K562 (cell line): ENCODE results near the gene ASB2. TPM values are rescaled to one million over a fixed set of nuclear protein-coding genes. Genes with fewer than 3 reads are reported as not detected.

Experiments
- DLX4 ChIP-seq: fragments of 250-450 bp; sonication (Bioruptor Pico); IDR thresholded peaks from 2 replicates; pipeline ENCODE4 v1.6.1; 2021; ENCODE audit warnings: mild to moderate bottlenecking
- HSF4 ChIP-seq: fragments of 250-450 bp; sonication (Bioruptor Pico); IDR thresholded peaks from 2 replicates; pipeline ENCODE4 v2.1.2; 2022; ENCODE audit warnings: mild to moderate bottlenecking, moderate library complexity, borderline replicate concordance
- IRF2 ChIP-seq: sonication (generic); formaldehyde crosslinking; IDR thresholded peaks from 2 replicates; pipeline ENCODE4 v1.8.1; 2022; ENCODE audit warnings: mild to moderate bottlenecking, missing genetic modification reagents
- NCOA2 ChIP-seq, 2 experiments: fragments of 450-650 bp; IDR thresholded peaks; 2 replicates each; pipeline ENCODE4 v1.6.1; 2018; ENCODE audit warnings: mild to moderate bottlenecking in 2 of 2, moderate library complexity in 1 of 2; ENCODE audit not compliant: partially characterized antibody in 2 of 2
- TAF9B ChIP-seq: fragments of 450-650 bp; IDR thresholded peaks from 2 replicates; pipeline ENCODE4 v1.6.1; 2018; ENCODE audit warnings: mild to moderate bottlenecking; ENCODE audit not compliant: partially characterized antibody
- UBTF ChIP-seq, 2 experiments: IDR thresholded peaks; 2 replicates each; pipeline ENCODE4 v1.6.1; 2012; ENCODE audit warnings: improper control_type of control experiment in 2 of 2, low read depth in 2 of 2, low read length in 2 of 2, borderline replicate concordance in 1 of 2
- ZEB2 ChIP-seq: fragments of 450-650 bp; IDR thresholded peaks from 2 replicates; pipeline ENCODE4 v1.6.1; 2016
- ZNF212 ChIP-seq: fragments of 450-650 bp; formaldehyde crosslinking; IDR thresholded peaks from 2 replicates; pipeline ENCODE4 v1.4.0; 2020; ENCODE audit warnings: mild to moderate bottlenecking
- polyA plus RNA-seq, 8 experiments: library from polyadenylated mRNA; depleted of rRNA in 4 of 8; stranded (reverse) in 5 of 8; unstranded in 3 of 8; fragments of >200 nt; fragmentation: Nextera tagmentation in 2 of 8; fragmentation: Illumina TruSeq in 1 of 8; extraction: Ambion mirVana in 2 of 8; extraction: Trizol in 1 of 8; gene quantifications; 2 replicates each; pipeline versions ENCODE4 v1.2.1 to v1.2.3, GENCODE V29; 2011 to 2014; ENCODE audit warnings: inconsistent platforms in 1 of 8, missing spikeins in 1 of 8
- total RNA-seq, 7 experiments: library from RNA; depleted of rRNA in 6 of 7; stranded (reverse); fragments of >200 nt in 6 of 7; fragmentation: Illumina TruSeq in 2 of 7; extraction: Trizol in 2 of 7; gene quantifications; 2 replicates each; pipeline versions ENCODE4 v1.2.1 to v1.2.3, GENCODE V29; 2011 to 2021; ENCODE audit warnings: low replicate concordance in 1 of 7
- TF ChIP-seq, protein P1 (sequence below): fragments of 250-450 bp; sonication (Bioruptor Pico); IDR thresholded peaks from 2 replicates; pipeline ENCODE4 v1.8.0; 2022; ENCODE audit warnings: moderate library complexity, mild to moderate bottlenecking, inconsistent platforms
- TF ChIP-seq, protein P2 (sequence below): fragments of 250-450 bp; sonication (Bioruptor Pico); IDR thresholded peaks from 2 replicates; pipeline ENCODE4 v1.8.0; 2022; ENCODE audit warnings: inconsistent platforms

ASB2 gene
- total and polyA plus RNA-seq, 9 of the 15 experiments (the other 6 are each of a cell fraction or from before 2014, with no cell fraction given), result not detected

DNA sequence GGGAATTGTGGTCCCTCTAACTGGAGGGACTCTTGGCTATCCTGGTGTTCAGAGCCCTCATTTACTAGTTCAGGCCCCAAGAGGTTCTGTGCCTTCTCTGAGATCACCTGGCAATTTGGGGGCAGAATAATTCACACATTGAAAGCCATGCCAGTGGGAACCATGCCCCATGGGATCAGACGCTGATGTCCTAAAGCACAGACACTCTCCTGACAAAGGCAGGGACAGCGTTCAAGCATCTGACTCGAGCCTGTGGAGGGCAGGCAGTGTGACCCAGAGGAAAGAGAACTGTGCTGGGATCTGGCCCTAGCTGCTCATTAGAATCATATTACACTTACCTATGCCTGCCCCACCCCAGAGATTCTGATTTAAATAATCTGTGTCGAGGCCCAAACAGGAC lies 2.4 kb upstream of the ASB2 start (continued):
- TF ChIP-seq UBTF (IDR thresholded peaks at IDR 0.05; ENCODE audit: borderline replicate concordance in 1 of 2, low read depth in 2 of 2, low read length in 2 of 2) (no peak), HSF4 (CRISPR knock-in tag) (no peak), ZEB2 (no peak), TAF9B (no peak), ZNF212 (CRISPR knock-in tag) (no peak), IRF2 (CRISPR knock-in tag) (no peak), NCOA2 (IDR thresholded peaks at IDR 0.05; ENCODE audit: partially characterized antibody in 2 of 2) (no peak), DLX4 (CRISPR knock-in tag) (no peak)
- TF ChIP-seq, protein P1, sequence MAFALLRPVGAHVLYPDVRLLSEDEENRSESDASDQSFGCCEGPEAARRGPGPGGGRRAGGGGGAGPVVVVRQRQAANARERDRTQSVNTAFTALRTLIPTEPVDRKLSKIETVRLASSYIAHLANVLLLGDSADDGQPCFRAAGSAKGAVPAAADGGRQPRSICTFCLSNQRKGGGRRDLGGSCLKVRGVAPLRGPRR (CRISPR knock-in tag), result no peak
- TF ChIP-seq, protein P2, sequence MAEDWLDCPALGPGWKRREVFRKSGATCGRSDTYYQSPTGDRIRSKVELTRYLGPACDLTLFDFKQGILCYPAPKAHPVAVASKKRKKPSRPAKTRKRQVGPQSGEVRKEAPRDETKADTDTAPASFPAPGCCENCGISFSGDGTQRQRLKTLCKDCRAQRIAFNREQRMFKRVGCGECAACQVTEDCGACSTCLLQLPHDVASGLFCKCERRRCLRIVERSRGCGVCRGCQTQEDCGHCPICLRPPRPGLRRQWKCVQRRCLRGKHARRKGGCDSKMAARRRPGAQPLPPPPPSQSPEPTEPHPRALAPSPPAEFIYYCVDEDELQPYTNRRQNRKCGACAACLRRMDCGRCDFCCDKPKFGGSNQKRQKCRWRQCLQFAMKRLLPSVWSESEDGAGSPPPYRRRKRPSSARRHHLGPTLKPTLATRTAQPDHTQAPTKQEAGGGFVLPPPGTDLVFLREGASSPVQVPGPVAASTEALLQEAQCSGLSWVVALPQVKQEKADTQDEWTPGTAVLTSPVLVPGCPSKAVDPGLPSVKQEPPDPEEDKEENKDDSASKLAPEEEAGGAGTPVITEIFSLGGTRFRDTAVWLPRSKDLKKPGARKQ, result no peak
